K562 treated with DMSO at 1 percent for 24 hours (cell line): Measurements from ENCODE around the gene EXOSC3. TPM values are rescaled to one million over a fixed set of nuclear protein-coding genes. Genes with fewer than 3 reads are reported as not detected.

Experiments
- total RNA-seq: library from RNA; unstranded; fragments of 300-600 nt; gene quantifications from 2 replicates; pipeline ENCODE4 v1.2.3, GENCODE V29; 2022; ENCODE audit warnings: low read depth; ENCODE audit not compliant: insufficient read depth

Gene EXOSC3
- total RNA-seq: 54.6 and 57.9 TPM in 2 replicates

GRCh38 chr9:37784616-37785483 is at the start of gene EXOSC3:
Gene EXOSC3 (minus strand): TSS chr9:37785064. CDS start chr9:37785044, 20 bp downstream.

GRCh38 chr9:37800631-37801286 is 15.9 kb upstream of the EXOSC3 start, which contains the start of gene DCAF10:
Gene DCAF10 (plus strand): TSS chr9:37800797. CDS start chr9:37800867, 70 bp downstream.

GRCh38 chr9:37753489-37754190 is 31.2 kb downstream of the EXOSC3 start, which contains the start of gene TRMT10B:
Gene TRMT10B (plus strand): TSS chr9:37753805. CDS start chr9:37761932, 8,127 bp downstream.

Other genes with a start within 250 kb of the EXOSC3 start
- gene FBXO10, start 208.7 kb downstream of the EXOSC3 start, total RNA-seq: 9.5 and 9.9 TPM in 2 replicates
- gene TOMM5, start 192.5 kb downstream of the EXOSC3 start, total RNA-seq: 120 and 129 TPM in 2 replicates
- gene FRMPD1, start 134.1 kb downstream of the EXOSC3 start, total RNA-seq: not detected in 2 replicates
- gene TRMT10B, start 31.3 kb downstream of the EXOSC3 start, total RNA-seq: 5.4 and 5.7 TPM in 2 replicates
- gene DCAF10, start 15.7 kb upstream of the EXOSC3 start, total RNA-seq: 20.9 and 21.4 TPM in 2 replicates
- gene SLC25A51, start 119.1 kb upstream of the EXOSC3 start, total RNA-seq: 18.7 and 18.8 TPM in 2 replicates